Omental fat pad (tissue), 4 donors: ENCODE measurements around the gene PEX12. TPM values are rescaled to one million over a fixed set of nuclear protein-coding genes. Genes with fewer than 3 reads are reported as not detected.

Source experiments
- ATAC-seq: fragments of 150-250 bp; one replicate; pipeline ENCODE4 v1.9.1; 2016; ENCODE audit warnings: mild to moderate bottlenecking, moderate library complexity; ENCODE audit not compliant: low FRiP score
- DNase-seq: peaks from one replicate; pipeline ENCODE4 v3.0.0-alpha.2; 2019; ENCODE audit warnings: low spot score
- total RNA-seq, 4 donors: library from RNA; depleted of rRNA; stranded (reverse); fragments of >200 nt; gene quantifications; one replicate each; pipeline ENCODE4 v1.1.0, GENCODE V29; 2016
- TF ChIP-seq, protein P1 (sequence below), 3 donors: fragments of 450-650 bp; IDR thresholded peaks; one replicate each; pipeline ENCODE4 v1.5.1; 2016 to 2017; ENCODE audit warnings: antibody characterized with exemption in 3 of 3, mild to moderate bottlenecking in 3 of 3, moderate library complexity in 2 of 3

PEX12 gene
- 1 to 10 TPM; 3.5 to 7.4 (median 5.2) TPM for total RNA-seq

- DNase-seq (peak; percentile 62), ATAC-seq (peak; percentile 97)
- TF ChIP-seq, protein P1, sequence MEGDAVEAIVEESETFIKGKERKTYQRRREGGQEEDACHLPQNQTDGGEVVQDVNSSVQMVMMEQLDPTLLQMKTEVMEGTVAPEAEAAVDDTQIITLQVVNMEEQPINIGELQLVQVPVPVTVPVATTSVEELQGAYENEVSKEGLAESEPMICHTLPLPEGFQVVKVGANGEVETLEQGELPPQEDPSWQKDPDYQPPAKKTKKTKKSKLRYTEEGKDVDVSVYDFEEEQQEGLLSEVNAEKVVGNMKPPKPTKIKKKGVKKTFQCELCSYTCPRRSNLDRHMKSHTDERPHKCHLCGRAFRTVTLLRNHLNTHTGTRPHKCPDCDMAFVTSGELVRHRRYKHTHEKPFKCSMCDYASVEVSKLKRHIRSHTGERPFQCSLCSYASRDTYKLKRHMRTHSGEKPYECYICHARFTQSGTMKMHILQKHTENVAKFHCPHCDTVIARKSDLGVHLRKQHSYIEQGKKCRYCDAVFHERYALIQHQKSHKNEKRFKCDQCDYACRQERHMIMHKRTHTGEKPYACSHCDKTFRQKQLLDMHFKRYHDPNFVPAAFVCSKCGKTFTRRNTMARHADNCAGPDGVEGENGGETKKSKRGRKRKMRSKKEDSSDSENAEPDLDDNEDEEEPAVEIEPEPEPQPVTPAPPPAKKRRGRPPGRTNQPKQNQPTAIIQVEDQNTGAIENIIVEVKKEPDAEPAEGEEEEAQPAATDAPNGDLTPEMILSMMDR (IDR thresholded peaks at IDR 0.05), result no peak
Observed at GRCh38 chr17:35578197-35578928, at the start of gene PEX12. Gene PEX12, minus strand, starts transcription at chr17:35578571. Its CDS starts 550 bp downstream, at chr17:35578021.

DNA sequence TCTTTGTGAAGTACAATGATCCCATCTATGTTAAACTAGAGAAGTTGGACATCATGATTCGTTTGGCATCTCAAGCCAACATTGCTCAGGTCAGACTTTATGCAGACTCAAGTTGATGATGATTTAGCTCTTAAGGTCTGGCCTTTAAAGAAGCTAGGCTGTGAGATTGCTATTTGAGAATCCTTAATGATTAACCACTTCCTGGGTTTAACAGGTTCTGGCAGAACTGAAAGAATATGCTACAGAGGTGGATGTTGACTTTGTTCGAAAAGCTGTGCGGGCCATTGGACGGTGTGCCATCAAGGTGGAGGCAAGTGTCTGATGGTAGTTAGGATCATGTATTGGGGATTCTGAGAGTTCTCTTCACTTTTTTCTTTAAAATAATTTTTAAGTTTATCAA, 49.0 kb upstream of the PEX12 start:
- TF ChIP-seq, protein P1 (IDR thresholded peaks at IDR 0.05), result no peak
- DNase-seq (no peak), ATAC-seq (no peak)

- TF ChIP-seq, protein P1 (IDR thresholded peaks at IDR 0.05), result no peak
- DNase-seq, result no peak
- ATAC-seq, result no peak
Observed at GRCh38 chr17:35621768-35622167, 43.4 kb upstream of the PEX12 start.

DNA sequence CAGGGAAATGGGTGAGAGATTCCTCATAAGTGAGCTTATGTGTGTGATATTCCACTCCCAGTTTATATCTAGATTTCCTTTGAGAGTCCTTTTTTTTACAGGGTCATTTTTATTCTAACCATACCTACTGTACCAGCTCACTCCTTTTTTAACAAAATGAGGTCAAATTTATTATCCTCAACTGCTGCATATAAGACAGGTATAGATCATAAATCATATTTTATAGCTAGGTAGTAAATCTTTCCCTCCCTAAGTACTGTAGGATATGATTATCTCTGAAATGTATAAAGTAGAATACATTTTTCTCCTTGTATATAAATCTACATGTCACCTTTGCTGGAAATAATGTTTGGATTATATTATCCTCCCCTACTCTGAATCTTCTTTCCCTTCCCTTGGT, 40.3 kb upstream of the PEX12 start:
- DNase-seq (no peak), ATAC-seq (no peak)
- TF ChIP-seq, protein P1 (IDR thresholded peaks at IDR 0.05), result no peak

DNA sequence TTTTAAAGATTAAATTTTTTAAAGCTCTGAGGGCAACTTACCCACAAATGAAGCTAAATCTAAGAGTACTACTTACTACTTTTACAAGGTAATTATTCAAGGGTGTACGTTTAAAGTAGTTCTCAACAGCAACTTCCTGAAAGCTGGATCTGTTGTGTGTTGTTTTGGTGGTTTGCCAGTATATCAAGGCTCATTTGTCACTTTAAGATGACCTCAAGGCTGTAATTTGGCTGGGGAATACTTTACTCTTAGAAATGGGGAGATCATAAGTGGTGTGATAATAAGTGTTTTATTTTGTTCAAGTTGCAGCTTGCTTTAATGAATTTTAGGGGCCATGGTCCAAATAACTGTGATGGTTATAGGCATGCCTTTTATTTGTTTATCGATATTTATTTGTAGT, 39.1 kb upstream of the PEX12 start:
- DNase-seq (no peak), ATAC-seq (no peak)
- TF ChIP-seq, protein P1 (IDR thresholded peaks at IDR 0.05), result no peak

GRCh38 chr17:35616536-35616935, 38.2 kb upstream of the PEX12 start:
- ATAC-seq, result no peak
- TF ChIP-seq, protein P1 (IDR thresholded peaks at IDR 0.05), result no peak
- DNase-seq, result no peak

- no peak for ATAC-seq
- no peak for DNase-seq
- TF ChIP-seq, protein P1 (IDR thresholded peaks at IDR 0.05), result no peak
Observed at GRCh38 chr17:35614810-35615209, 36.4 kb upstream of the PEX12 start.
